H4 (cell line): ENCODE data around the gene CIDEA. TPM values are rescaled to one million over a fixed set of nuclear protein-coding genes. Genes with fewer than 3 reads are reported as not detected.
A peak's percentile ranks its signal among the peaks of the same experiment; 100 is the strongest.
"Not testable (repeated sequence)": the region's sequence is repeated elsewhere in the genome, so short reads cannot be mapped to it uniquely, and the experiment has no call there.

Experiments
- DNase-seq: peaks from one replicate; pipeline ENCODE4 v3.0.0-alpha.2; 2015; ENCODE audit warnings: low spot score
- total RNA-seq: library from RNA; depleted of rRNA; stranded (reverse); fragments of >200 nt; shearing (Covaris generic); gene quantifications from 2 replicates; pipeline ENCODE4 v1.2.3, GENCODE V29; 2014

The CIDEA gene
- total RNA-seq, 1 experiment from 2014 or later: not detected

- no peak for DNase-seq
These were observed 14.7 kb upstream of the CIDEA start for GRCh38 chr18:12239431-12239830.

- DNase-seq: no peak
These were observed 11.4 kb upstream of the CIDEA start for GRCh38 chr18:12242658-12243260.

- not testable (repeated sequence) for DNase-seq
These were observed 10.9 kb upstream of the CIDEA start for GRCh38 chr18:12243272-12243671.

GRCh38 chr18:12245793-12246135, 8.4 kb upstream of the CIDEA start:
- no peak for DNase-seq

- DNase-seq: no peak
These were observed 7.0 kb upstream of the CIDEA start for GRCh38 chr18:12246849-12247808.

- no peak for DNase-seq
These were observed 6.2 kb upstream of the CIDEA start for GRCh38 chr18:12247946-12248345.

GRCh38 chr18:12248926-12249720, 5.0 kb upstream of the CIDEA start:
- no peak for DNase-seq

GRCh38 chr18:12251311-12251710, 2.9 kb upstream of the CIDEA start:
- DNase-seq: no peak

- no peak for DNase-seq
These were observed 2.1 kb upstream of the CIDEA start for GRCh38 chr18:12252061-12252460.

- DNase-seq: no peak
These were observed 1.1 kb upstream of the CIDEA start for GRCh38 chr18:12253027-12253426.

GRCh38 chr18:12253663-12254135, 462 bp upstream of the CIDEA start:
- no peak for DNase-seq

- DNase-seq: no peak
These were observed 805 bp downstream of the CIDEA start for GRCh38 chr18:12254820-12255511.

- no peak for DNase-seq
These were observed 1.5 kb downstream of the CIDEA start for GRCh38 chr18:12255626-12256026.

GRCh38 chr18:12256951-12257350, 2.8 kb downstream of the CIDEA start:
- no peak for DNase-seq

GRCh38 chr18:12257996-12258718, 4.0 kb downstream of the CIDEA start:
- no peak for DNase-seq

- no peak for DNase-seq
These were observed 4.9 kb downstream of the CIDEA start for GRCh38 chr18:12258719-12259705.

- DNase-seq: no peak
These were observed 8.6 kb downstream of the CIDEA start for GRCh38 chr18:12262748-12263147.

- DNase-seq: no peak
These were observed 10.7 kb downstream of the CIDEA start for GRCh38 chr18:12264864-12265263.

GRCh38 chr18:12271376-12272235, 17.4 kb downstream of the CIDEA start:
- peak; percentile 71 for DNase-seq
